ENCODE data around the gene WDFY4.

WDFY4 gene

GRCh38 chr10:48711830-48712229, 27.2 kb downstream of the WDFY4 start:
- DNase-seq (ENCODE audit: low read depth), result no peak

DNA sequence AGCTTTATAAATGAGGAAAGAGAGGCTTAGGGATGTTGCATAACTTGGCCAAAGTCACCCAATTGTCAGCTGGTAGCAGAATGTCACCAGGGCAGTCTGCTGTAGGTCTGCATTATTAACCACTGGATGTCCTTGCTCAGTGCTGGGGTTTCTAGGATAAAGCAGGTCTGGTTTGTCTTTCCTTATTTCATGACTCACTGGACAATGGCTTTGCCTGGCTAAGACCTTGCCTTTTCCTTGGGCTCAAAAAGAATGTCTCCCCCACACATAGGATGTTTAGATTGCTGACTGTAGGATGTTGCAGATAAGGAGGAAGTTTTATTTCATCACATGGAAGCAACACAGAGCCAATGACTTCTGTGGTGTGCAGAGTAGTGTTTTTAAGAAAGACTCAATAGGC, 29.4 kb downstream of the WDFY4 start:
- peak; percentile 29 for DNase-seq (ENCODE audit: low read depth)

- no peak for DNase-seq (ENCODE audit: low read depth)
These were observed 31.7 kb downstream of the WDFY4 start for GRCh38 chr10:48716416-48716815.

DNA sequence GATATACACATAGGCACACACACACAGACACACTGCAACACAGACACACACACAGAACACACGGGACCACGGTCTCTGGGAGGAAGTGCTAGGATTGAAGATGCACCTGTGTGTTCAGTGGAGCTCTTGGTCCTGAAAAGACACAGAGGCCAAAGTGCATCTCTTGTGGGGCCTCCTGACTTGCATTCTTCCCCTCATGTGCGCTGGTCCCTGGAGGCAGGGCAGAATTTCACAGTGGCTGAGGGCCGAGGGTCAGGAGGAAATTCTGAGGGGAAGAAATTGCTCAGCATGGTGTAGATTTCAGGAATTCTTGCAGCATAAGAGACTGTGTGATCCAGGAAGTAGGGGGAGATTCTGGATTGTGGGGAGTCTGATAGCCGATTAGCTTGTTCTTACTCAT, 35.9 kb downstream of the WDFY4 start:
- no peak for DNase-seq (ENCODE audit: low read depth)

GRCh38 chr10:48722153-48723145, 37.8 kb downstream of the WDFY4 start:
- DNase-seq (ENCODE audit: low read depth), result no peak

DNA sequence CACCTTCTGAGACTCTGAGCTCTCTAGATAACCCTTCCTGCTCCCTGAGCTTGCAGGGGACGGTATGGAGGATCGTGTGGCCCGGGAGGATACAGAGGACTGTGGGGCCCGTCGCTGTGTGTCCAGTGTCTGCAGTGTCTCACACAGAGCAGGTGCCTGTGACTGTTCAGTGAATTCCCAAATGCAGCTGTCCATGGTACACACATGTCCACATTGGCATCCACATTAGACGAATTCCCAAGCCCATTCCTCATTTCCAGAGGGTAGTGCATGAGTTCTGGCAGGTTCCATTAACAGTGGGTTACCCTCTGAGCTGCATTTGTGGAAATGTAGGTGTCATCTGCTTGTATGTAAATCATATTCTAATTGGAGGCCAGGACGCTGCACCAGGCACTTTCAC, 39.5 kb downstream of the WDFY4 start:
- no peak for DNase-seq (ENCODE audit: low read depth)

DNA sequence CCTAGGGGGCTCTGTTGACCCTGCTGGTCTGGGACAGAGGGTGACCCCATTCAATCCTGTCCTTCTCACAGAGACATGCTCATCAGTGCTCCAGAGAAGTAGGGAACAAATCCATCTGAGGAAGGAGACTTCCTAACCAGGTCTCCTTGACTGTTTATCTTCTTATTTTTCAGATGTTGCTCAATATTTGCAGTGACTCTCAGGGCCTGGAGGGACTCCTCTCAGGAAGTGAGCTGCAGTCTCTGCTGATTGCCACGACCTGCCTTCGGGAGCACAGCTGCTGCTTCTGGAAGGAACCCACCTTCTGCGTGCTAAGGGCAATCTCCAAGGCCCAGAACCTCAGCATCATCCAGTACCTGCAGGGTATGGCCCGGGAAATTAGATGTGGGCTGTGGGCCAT, 41.0 kb downstream of the WDFY4 start:
- DNase-seq (ENCODE audit: low read depth), result no peak

DNA sequence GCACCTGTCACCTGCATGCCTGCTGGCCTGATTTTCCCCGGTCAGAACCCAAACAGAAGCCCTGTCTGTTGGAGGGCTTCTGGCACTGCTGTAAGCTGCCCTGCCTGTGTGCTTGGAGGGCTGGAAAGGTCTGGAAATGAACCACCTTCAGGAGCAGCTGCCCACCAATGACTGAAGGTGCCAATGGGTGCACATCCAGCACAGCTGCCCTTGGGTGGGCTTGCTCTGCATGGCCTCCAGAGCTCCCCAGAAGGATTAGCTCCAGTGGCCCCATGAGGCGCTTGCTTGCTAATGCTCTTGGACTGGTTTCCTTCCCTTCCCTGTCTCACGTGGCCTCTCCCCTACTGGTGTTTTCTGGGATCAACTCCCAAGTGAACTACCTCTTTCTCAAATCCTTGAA, 43.2 kb downstream of the WDFY4 start:
- DNase-seq (ENCODE audit: low read depth), result no peak

DNA sequence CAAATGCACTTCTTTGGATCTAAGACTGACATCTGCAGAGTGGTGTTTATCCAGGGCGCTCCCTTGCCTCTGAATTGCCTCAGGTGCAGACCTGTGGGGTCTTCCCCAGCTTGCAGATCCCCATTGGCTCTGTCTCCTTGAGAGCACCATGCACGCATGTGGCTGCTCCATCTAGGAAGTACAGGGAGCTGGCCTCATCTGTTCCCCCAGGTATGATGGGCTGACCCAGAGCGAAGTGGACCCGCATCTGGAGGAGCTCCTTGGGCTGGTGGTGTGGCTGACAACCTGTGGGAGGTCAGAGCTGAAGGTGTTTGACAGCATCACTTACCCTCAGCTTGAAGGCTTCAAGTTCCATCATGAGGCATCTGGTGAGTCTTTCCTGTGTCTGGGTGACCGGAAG, 44.5 kb downstream of the WDFY4 start:
- no peak for DNase-seq (ENCODE audit: low read depth)

DNA sequence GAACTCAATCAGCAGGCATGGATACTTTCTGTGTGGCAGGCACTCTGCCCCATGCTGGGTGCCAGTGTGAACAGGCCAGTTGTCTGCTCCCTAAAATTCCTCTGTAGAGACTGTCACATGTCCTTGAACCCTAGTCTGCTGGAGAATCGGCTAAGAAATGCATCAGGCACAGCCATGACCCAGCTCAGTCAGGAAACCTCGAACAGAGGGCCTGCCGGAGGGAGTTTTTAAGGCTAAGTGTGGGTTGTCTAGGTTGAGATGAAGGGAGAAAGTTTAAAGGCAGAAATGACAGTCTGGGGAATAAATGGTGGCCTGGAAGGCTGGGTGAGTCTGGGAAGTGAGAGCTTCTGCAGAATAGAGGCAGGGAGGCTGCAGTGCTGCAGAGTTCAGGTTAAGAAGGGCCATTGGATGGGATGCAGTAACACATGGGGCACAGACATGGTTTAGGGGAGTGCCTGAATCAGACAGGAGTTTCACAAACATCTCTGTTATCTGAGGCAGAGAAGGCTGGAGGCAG, 45.3 kb downstream of the WDFY4 start:
- no peak for DNase-seq (ENCODE audit: low read depth)

- no peak for DNase-seq (ENCODE audit: low read depth)
These were observed 46.5 kb downstream of the WDFY4 start for GRCh38 chr10:48731141-48731540.

DNA sequence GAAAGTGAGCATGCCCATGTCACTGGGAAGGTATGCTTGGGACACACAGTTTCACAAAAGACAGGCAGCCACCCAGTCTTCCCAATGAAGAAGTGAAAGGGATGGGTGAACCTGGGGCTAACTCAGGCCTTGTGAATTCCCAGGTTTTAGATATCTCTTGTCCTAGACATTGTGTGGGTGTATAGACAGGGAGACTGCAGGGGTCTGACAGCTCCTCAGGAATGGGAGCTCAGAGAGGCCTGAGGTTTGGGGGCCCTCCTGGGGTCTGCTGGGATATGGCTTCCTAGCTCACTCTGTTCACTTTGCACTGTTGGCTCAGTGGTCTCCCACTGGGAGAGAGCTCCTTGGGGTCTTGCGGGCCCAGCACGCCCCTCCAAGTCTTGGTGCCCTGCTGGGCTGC, 47.0 kb downstream of the WDFY4 start:
- DNase-seq (ENCODE audit: low read depth), result no peak

DNA sequence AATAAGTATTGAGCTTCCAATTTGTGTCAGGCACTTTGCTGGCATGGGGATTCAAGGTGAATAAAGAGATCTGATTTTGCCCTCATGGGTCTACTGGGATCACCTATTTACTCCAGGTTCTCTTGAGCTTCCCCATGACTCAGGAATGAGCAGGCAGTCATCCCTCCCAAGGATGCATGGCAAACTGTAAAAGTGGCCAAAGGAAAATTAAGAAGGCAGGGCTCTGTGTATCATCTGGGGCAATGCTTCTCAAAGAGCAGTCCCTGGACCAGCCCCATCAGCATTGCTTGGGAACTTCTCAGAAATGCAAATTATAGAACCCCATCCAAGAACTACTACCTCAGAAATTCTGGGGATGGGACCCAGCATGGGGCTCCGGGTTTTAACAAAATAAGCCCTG, 48.7 kb downstream of the WDFY4 start:
- DNase-seq (ENCODE audit: low read depth), result no peak

- no peak for DNase-seq (ENCODE audit: low read depth)
These were observed 51.2 kb downstream of the WDFY4 start for GRCh38 chr10:48735836-48736390.

- DNase-seq (ENCODE audit: low read depth), result no peak
These were observed 51.9 kb downstream of the WDFY4 start for GRCh38 chr10:48736596-48736995.

- DNase-seq (ENCODE audit: low read depth), result no peak
These were observed 53.2 kb downstream of the WDFY4 start for GRCh38 chr10:48737886-48738285.

GRCh38 chr10:48739170-48739569, 54.5 kb downstream of the WDFY4 start:
- DNase-seq (ENCODE audit: low read depth), result no peak

- DNase-seq (ENCODE audit: low read depth), result no peak
These were observed 55.5 kb downstream of the WDFY4 start for GRCh38 chr10:48740015-48740707.

GRCh38 chr10:48740988-48741387, 56.3 kb downstream of the WDFY4 start:
- no peak for DNase-seq (ENCODE audit: low read depth)

GRCh38 chr10:48742891-48743860, 58.5 kb downstream of the WDFY4 start:
- DNase-seq (ENCODE audit: low read depth), result no peak

- no peak for DNase-seq (ENCODE audit: low read depth)
These were observed 59.9 kb downstream of the WDFY4 start for GRCh38 chr10:48744587-48744986.
